Amniotic epithelial cell (primary cell): ENCODE data around the gene VAV3.
"Not testable (repeated sequence)": the region's sequence is repeated elsewhere in the genome, so short reads cannot be mapped to it uniquely, and the experiment has no call there.

Experiments
- DNase-seq: peaks from one replicate; pipeline ENCODE4 v3.0.0-alpha.2; 2010; ENCODE audit warnings: low read depth

Gene VAV3

GRCh38 chr1:107965110-107965991 is at the start of gene VAV3:
TSS of gene VAV3 (minus strand) at chr1:107965180. CDS start at chr1:107964869, 311 bp downstream.
- DNase-seq, result peak; percentile 15

GRCh38 chr1:108012553-108012952 is 47.6 kb upstream of the VAV3 start:
- no peak for DNase-seq

GRCh38 chr1:108011295-108011694 is 46.3 kb upstream of the VAV3 start:
- DNase-seq, result no peak

- DNase-seq, result no peak
Measured at GRCh38 chr1:108010581-108010980, 45.6 kb upstream of the VAV3 start.

GRCh38 chr1:108009603-108010195 is 44.7 kb upstream of the VAV3 start:
- DNase-seq, result peak; percentile 22

- no peak for DNase-seq
Measured at GRCh38 chr1:108007531-108007930, 42.6 kb upstream of the VAV3 start.

- DNase-seq, result no peak
Measured at GRCh38 chr1:108007070-108007469, 42.1 kb upstream of the VAV3 start.

- not testable (repeated sequence) for DNase-seq
Measured at GRCh38 chr1:108004919-108005318, 39.9 kb upstream of the VAV3 start.

- DNase-seq, result peak; percentile 0
Measured at GRCh38 chr1:108000620-108001111, 35.7 kb upstream of the VAV3 start.

GRCh38 chr1:108000184-108000583 is 35.2 kb upstream of the VAV3 start:
- no peak for DNase-seq

GRCh38 chr1:107997866-107998265 is 32.9 kb upstream of the VAV3 start:
- no peak for DNase-seq

- DNase-seq, result no peak
Measured at GRCh38 chr1:107993920-107994319, 28.9 kb upstream of the VAV3 start.

- DNase-seq, result no peak
Measured at GRCh38 chr1:107992347-107992746, 27.4 kb upstream of the VAV3 start.

GRCh38 chr1:107991371-107992066 is 26.5 kb upstream of the VAV3 start:
- DNase-seq, result no peak

- DNase-seq, result no peak
Measured at GRCh38 chr1:107990606-107991005, 25.6 kb upstream of the VAV3 start.

GRCh38 chr1:107981277-107981676 is 16.3 kb upstream of the VAV3 start:
- no peak for DNase-seq

- no peak for DNase-seq
Measured at GRCh38 chr1:107979926-107980325, 14.9 kb upstream of the VAV3 start.

- no peak for DNase-seq
Measured at GRCh38 chr1:107979088-107979487, 14.1 kb upstream of the VAV3 start.

- no peak for DNase-seq
Measured at GRCh38 chr1:107976836-107977235, 11.9 kb upstream of the VAV3 start.

- DNase-seq, result no peak
Measured at GRCh38 chr1:107976431-107976830, 11.5 kb upstream of the VAV3 start.

GRCh38 chr1:107975851-107976250 is 10.9 kb upstream of the VAV3 start:
- no peak for DNase-seq

- DNase-seq, result no peak
Measured at GRCh38 chr1:107974090-107974489, 9.1 kb upstream of the VAV3 start.
